ENCODE measurements around the gene PLA2G6.

DNA sequence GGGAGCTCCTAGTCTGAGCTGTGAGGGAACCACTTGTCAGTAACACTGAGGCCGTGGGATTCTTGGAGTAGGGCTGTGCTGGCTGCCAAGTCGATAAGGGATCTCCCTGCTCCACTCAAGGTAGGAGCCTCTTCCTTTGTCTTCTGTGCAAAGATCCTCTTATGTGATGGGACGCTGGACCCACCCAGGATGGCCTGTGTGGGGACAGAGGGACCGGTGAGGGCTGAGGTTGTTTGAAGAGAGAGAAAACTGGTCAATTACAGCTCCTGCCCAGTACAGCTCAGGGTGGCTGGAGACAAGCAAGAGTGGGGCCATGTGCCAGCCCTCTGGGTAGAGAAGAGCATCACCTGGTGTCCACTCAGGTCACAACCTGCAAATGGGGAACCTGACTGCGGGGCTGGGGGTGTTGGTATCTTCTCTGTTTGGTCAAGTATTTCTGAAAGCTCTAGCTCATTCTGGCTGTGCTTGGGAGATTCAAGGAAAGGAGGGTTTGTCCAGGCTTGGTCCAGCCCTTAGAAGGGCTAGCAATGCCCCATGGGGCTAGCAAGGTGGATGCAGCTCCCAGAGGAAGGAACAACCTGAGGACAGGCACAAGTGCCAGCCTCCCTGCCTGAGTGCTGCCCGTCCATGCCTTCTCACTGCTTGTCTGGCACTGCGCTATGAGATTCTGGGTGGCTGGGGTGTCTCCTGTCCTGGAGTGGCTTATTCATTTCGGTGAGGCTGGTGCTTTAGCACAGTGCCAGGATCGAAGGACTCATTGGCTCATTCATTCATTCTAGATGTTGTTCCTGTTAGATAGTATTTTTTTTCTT is 43.5 kb downstream of the PLA2G6 start:
- TF ChIP-seq, protein P1, sequence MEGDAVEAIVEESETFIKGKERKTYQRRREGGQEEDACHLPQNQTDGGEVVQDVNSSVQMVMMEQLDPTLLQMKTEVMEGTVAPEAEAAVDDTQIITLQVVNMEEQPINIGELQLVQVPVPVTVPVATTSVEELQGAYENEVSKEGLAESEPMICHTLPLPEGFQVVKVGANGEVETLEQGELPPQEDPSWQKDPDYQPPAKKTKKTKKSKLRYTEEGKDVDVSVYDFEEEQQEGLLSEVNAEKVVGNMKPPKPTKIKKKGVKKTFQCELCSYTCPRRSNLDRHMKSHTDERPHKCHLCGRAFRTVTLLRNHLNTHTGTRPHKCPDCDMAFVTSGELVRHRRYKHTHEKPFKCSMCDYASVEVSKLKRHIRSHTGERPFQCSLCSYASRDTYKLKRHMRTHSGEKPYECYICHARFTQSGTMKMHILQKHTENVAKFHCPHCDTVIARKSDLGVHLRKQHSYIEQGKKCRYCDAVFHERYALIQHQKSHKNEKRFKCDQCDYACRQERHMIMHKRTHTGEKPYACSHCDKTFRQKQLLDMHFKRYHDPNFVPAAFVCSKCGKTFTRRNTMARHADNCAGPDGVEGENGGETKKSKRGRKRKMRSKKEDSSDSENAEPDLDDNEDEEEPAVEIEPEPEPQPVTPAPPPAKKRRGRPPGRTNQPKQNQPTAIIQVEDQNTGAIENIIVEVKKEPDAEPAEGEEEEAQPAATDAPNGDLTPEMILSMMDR (IDR thresholded peaks at IDR 0.05), result no peak
- TF ChIP-seq TCF7L2 (IDR thresholded peaks at IDR 0.05; ENCODE audit: low read depth, low read length) (no peak), POLR2AphosphoS5 (IDR thresholded peaks at IDR 0.05; ENCODE audit: low read depth, low read length) (no peak)
- TF ChIP-seq, protein P2, sequence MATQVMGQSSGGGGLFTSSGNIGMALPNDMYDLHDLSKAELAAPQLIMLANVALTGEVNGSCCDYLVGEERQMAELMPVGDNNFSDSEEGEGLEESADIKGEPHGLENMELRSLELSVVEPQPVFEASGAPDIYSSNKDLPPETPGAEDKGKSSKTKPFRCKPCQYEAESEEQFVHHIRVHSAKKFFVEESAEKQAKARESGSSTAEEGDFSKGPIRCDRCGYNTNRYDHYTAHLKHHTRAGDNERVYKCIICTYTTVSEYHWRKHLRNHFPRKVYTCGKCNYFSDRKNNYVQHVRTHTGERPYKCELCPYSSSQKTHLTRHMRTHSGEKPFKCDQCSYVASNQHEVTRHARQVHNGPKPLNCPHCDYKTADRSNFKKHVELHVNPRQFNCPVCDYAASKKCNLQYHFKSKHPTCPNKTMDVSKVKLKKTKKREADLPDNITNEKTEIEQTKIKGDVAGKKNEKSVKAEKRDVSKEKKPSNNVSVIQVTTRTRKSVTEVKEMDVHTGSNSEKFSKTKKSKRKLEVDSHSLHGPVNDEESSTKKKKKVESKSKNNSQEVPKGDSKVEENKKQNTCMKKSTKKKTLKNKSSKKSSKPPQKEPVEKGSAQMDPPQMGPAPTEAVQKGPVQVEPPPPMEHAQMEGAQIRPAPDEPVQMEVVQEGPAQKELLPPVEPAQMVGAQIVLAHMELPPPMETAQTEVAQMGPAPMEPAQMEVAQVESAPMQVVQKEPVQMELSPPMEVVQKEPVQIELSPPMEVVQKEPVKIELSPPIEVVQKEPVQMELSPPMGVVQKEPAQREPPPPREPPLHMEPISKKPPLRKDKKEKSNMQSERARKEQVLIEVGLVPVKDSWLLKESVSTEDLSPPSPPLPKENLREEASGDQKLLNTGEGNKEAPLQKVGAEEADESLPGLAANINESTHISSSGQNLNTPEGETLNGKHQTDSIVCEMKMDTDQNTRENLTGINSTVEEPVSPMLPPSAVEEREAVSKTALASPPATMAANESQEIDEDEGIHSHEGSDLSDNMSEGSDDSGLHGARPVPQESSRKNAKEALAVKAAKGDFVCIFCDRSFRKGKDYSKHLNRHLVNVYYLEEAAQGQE (IDR thresholded peaks at IDR 0.05; ENCODE audit: insufficient read depth in 1 of 2, low read depth in 2 of 2, low read length in 1 of 2), result no peak
